Neural cell (in vitro differentiated cells): ENCODE data around the gene KIF5C. TPM values are rescaled to one million over a fixed set of nuclear protein-coding genes. Genes with fewer than 3 reads are reported as not detected.

ENCODE experiments used
- H2AFZ ChIP-seq: fragments of 200-600, 300-800 bp; sonication (generic), shearing (Covaris generic); 2 replicates; pipeline ENCODE4 v1.6.0; 2014; ENCODE audit warnings: low read depth, mild to moderate bottlenecking, antibody characterized with exemption, low read length, moderate library complexity
- H3F3A ChIP-seq: fragments of 200-600 bp; shearing (Covaris generic); 2 replicates; pipeline ENCODE4 v1.6.1; 2016; ENCODE audit warnings: mild to moderate bottlenecking, moderate library complexity, mixed read lengths, antibody characterized with exemption, low read length; ENCODE audit not compliant: insufficient read depth, poor library complexity, severe bottlenecking
- H3K27ac ChIP-seq: fragments of 200-600, 300-800 bp; sonication (generic), shearing (Covaris generic); 2 replicates; pipeline ENCODE4 v1.5.1; 2014; ENCODE audit warnings: mild to moderate bottlenecking, low read length, moderate library complexity
- H3K27me3 ChIP-seq: fragments of 300-800, 200-600 bp; sonication (generic), shearing (Covaris generic); 2 replicates; pipeline ENCODE4 v1.6.0; 2014; ENCODE audit warnings: mild to moderate bottlenecking, low read depth, low read length, moderate library complexity; ENCODE audit not compliant: insufficient read depth
- H3K36me3 ChIP-seq: fragments of 300-800, 200-600 bp; sonication (generic), shearing (Covaris generic); 2 replicates; pipeline ENCODE4 v1.5.1; 2014; ENCODE audit warnings: mild to moderate bottlenecking, antibody characterized with exemption, low read length, moderate library complexity; ENCODE audit not compliant: insufficient read depth
- H3K4me2 ChIP-seq: fragments of 300-800, 200-600 bp; sonication (generic), shearing (Covaris generic); 2 replicates; pipeline ENCODE4 v1.6.0; 2014; ENCODE audit warnings: mild to moderate bottlenecking, low read length
- H3K4me3 ChIP-seq: fragments of 300-800, 200-600 bp; sonication (generic), shearing (Covaris generic); 2 replicates; pipeline ENCODE4 v1.5.1; 2014; ENCODE audit warnings: mild to moderate bottlenecking, low read length, moderate library complexity
- H3K79me2 ChIP-seq: fragments of 200-600 bp; shearing (Covaris generic); replicated peaks from 2 replicates; pipeline ENCODE4 v1.6.0; 2014; ENCODE audit warnings: mild to moderate bottlenecking, low read length, moderate library complexity; ENCODE audit not compliant: insufficient read depth
- H3K9ac ChIP-seq: fragments of 300-800, 200-600 bp; sonication (generic), shearing (Covaris generic); 2 replicates; pipeline ENCODE4 v1.6.1; 2016; ENCODE audit warnings: mild to moderate bottlenecking, low read length, mixed read lengths
- H3K9me2 ChIP-seq: fragments of 200-600 bp; shearing (Covaris generic); 2 replicates; pipeline ENCODE4 v1.6.1; 2016; ENCODE audit warnings: mild to moderate bottlenecking, low read length, mixed read lengths; ENCODE audit not compliant: insufficient read depth
- H3K9me3 ChIP-seq: fragments of 200-600, 300-800 bp; sonication (generic), shearing (Covaris generic); 2 replicates; pipeline ENCODE4 v1.6.1; 2016; ENCODE audit warnings: mild to moderate bottlenecking, mixed run types, low read length, moderate library complexity, mixed read lengths
- H4K20me1 ChIP-seq: fragments of 200-600 bp; shearing (Covaris generic); 2 replicates; pipeline ENCODE4 v1.6.1; 2016; ENCODE audit warnings: mild to moderate bottlenecking, mixed run types; ENCODE audit not compliant: insufficient read depth
- EP300 ChIP-seq: fragments of 450-650 bp; conservative IDR thresholded peaks from 2 replicates; pipeline ENCODE4 v1.6.1; 2014; ENCODE audit warnings: antibody characterized with exemption, mild to moderate bottlenecking, moderate library complexity; ENCODE audit not compliant: poor library complexity, severe bottlenecking
- EZH2 ChIP-seq: fragments of 200-600, 300-800 bp; shearing (Covaris generic), sonication (generic); IDR thresholded peaks from 2 replicates; pipeline ENCODE4 v1.6.1; 2014; ENCODE audit warnings: antibody characterized with exemption, low read length, borderline replicate concordance, mild to moderate bottlenecking; ENCODE audit not compliant: insufficient read depth, poor library complexity, severe bottlenecking
- MXI1 ChIP-seq: fragments of 450-650 bp; conservative IDR thresholded peaks from 2 replicates; pipeline ENCODE4 v1.6.1; 2014; ENCODE audit warnings: antibody characterized with exemption, mild to moderate bottlenecking; ENCODE audit not compliant: poor library complexity, severe bottlenecking
- POLR2AphosphoS5 ChIP-seq: IDR thresholded peaks from 2 replicates; pipeline ENCODE4 v1.6.1; 2012
- RAD21 ChIP-seq: fragments of 450-650 bp; conservative IDR thresholded peaks from 2 replicates; pipeline ENCODE4 v1.6.1; 2014; ENCODE audit warnings: antibody characterized with exemption, mild to moderate bottlenecking, moderate library complexity
- REST ChIP-seq: IDR thresholded peaks from 2 replicates; pipeline ENCODE4 v1.6.1; 2012; ENCODE audit warnings: borderline replicate concordance
- SMC3 ChIP-seq: fragments of 450-650 bp; conservative IDR thresholded peaks from 2 replicates; pipeline ENCODE4 v1.6.1; 2014; ENCODE audit warnings: antibody characterized with exemption, mild to moderate bottlenecking, moderate library complexity; ENCODE audit not compliant: poor library complexity
- TAF1 ChIP-seq: IDR thresholded peaks from 2 replicates; pipeline ENCODE4 v1.6.1; 2012; ENCODE audit warnings: low read depth
- polyA plus RNA-seq: library from polyadenylated mRNA; depleted of rRNA; stranded (reverse); fragments of >200 nt; gene quantifications from 2 replicates; pipeline ENCODE4 v1.2.3, GENCODE V29; 2014
- TF ChIP-seq, protein P1 (sequence below): fragments of 450-650 bp; IDR thresholded peaks from 2 replicates; pipeline ENCODE4 v1.5.1; 2014; ENCODE audit warnings: antibody characterized with exemption, mild to moderate bottlenecking, moderate library complexity; ENCODE audit not compliant: poor library complexity, severe bottlenecking

The KIF5C gene
- polyA plus RNA-seq, 1 donor from 2014 or later: 527 TPM

GRCh38 chr2:149002891-149003740 is 128.1 kb downstream of the KIF5C start:
- Histone ChIP-seq H3F3A (no peaks in the 10 kb centered on the region), H3K36me3 (peaks cover 20% of the 10 kb centered on the region), H3K27me3 (no peaks in the 10 kb centered on the region), H3K4me2 (no peak overlapping the region), H2AFZ (no peak overlapping the region), H3K79me2 (no peaks in the 10 kb centered on the region), H3K9ac (no peak overlapping the region), H3K27ac (no peak overlapping the region), H3K9me3 (no peaks in the 10 kb centered on the region), H3K9me2 (no peaks in the 10 kb centered on the region), H4K20me1 (no peaks in the 10 kb centered on the region), H3K4me3 (no peak overlapping the region)
- TF ChIP-seq REST (no peak), TAF1 (no peak), EZH2 (no peak), RAD21 (no peak), SMC3 (no peak), EP300 (no peak), POLR2AphosphoS5 (no peak), MXI1 (no peak)
- TF ChIP-seq, protein P1, sequence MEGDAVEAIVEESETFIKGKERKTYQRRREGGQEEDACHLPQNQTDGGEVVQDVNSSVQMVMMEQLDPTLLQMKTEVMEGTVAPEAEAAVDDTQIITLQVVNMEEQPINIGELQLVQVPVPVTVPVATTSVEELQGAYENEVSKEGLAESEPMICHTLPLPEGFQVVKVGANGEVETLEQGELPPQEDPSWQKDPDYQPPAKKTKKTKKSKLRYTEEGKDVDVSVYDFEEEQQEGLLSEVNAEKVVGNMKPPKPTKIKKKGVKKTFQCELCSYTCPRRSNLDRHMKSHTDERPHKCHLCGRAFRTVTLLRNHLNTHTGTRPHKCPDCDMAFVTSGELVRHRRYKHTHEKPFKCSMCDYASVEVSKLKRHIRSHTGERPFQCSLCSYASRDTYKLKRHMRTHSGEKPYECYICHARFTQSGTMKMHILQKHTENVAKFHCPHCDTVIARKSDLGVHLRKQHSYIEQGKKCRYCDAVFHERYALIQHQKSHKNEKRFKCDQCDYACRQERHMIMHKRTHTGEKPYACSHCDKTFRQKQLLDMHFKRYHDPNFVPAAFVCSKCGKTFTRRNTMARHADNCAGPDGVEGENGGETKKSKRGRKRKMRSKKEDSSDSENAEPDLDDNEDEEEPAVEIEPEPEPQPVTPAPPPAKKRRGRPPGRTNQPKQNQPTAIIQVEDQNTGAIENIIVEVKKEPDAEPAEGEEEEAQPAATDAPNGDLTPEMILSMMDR: no peak

GRCh38 chr2:149004836-149005235 is 129.8 kb downstream of the KIF5C start:
- H4K20me1 ChIP-seq: no peaks in the 10 kb centered on the region
- H3K27ac ChIP-seq: no peak overlapping the region
- peaks cover 28% of the 10 kb centered on the region for H3K36me3 ChIP-seq
- H3K79me2 ChIP-seq: no peaks in the 10 kb centered on the region
- no peaks in the 10 kb centered on the region for H3K27me3 ChIP-seq
- no peaks in the 10 kb centered on the region for H3K9me3 ChIP-seq
- no peak overlapping the region for H3K9ac ChIP-seq
- H3K4me2 ChIP-seq: no peak overlapping the region
- H3F3A ChIP-seq: no peaks in the 10 kb centered on the region
- no peak overlapping the region for H3K4me3 ChIP-seq
- H2AFZ ChIP-seq: no peak overlapping the region
- no peaks in the 10 kb centered on the region for H3K9me2 ChIP-seq
- TF ChIP-seq EP300 (no peak), REST (no peak), RAD21 (no peak), TAF1 (no peak), EZH2 (no peak), SMC3 (no peak), POLR2AphosphoS5 (no peak), MXI1 (no peak)
- TF ChIP-seq, protein P1: no peak
